RKO (cell line): Measurements from ENCODE around the gene PRDX5.

Source experiments
- DNase-seq: peaks from one replicate; pipeline ENCODE4 v3.0.0-alpha.2; 2016; ENCODE audit warnings: low spot score

Gene PRDX5

GRCh38 chr11:64347193-64347867 lies 29.4 kb downstream of the PRDX5 start:
- no peak for DNase-seq

- DNase-seq: peak; percentile 78
Measured at GRCh38 chr11:64348383-64349024, 30.6 kb downstream of the PRDX5 start.

- DNase-seq: no peak
Measured at GRCh38 chr11:64349025-64349387, 31.1 kb downstream of the PRDX5 start.

GRCh38 chr11:64349404-64349803 lies 31.5 kb downstream of the PRDX5 start:
- no peak for DNase-seq

- DNase-seq: no peak
Measured at GRCh38 chr11:64351136-64351631, 33.3 kb downstream of the PRDX5 start.

GRCh38 chr11:64352099-64352994 lies 34.4 kb downstream of the PRDX5 start:
- no peak for DNase-seq

GRCh38 chr11:64352995-64353714 lies 35.2 kb downstream of the PRDX5 start:
- no peak for DNase-seq

- DNase-seq: no peak
Measured at GRCh38 chr11:64353715-64354506, 36.0 kb downstream of the PRDX5 start.

GRCh38 chr11:64355078-64355940 lies 37.4 kb downstream of the PRDX5 start:
- DNase-seq: peak; percentile 91

GRCh38 chr11:64356498-64357411 lies 38.8 kb downstream of the PRDX5 start:
- DNase-seq: peak; percentile 72

- DNase-seq: no peak
Measured at GRCh38 chr11:64357446-64357845, 39.5 kb downstream of the PRDX5 start.

GRCh38 chr11:64357904-64358535 lies 40.1 kb downstream of the PRDX5 start:
- DNase-seq: peak; percentile 81

GRCh38 chr11:64358536-64358906 lies 40.6 kb downstream of the PRDX5 start:
- DNase-seq: no peak

GRCh38 chr11:64358907-64359711 lies 41.2 kb downstream of the PRDX5 start, which contains the start of gene RPS6KA4:
TSS of gene RPS6KA4 (plus strand) at chr11:64359162. CDS start at chr11:64359236, 74 bp downstream.
- DNase-seq: peak; percentile 65

GRCh38 chr11:64359712-64360445 lies 42.0 kb downstream of the PRDX5 start:
- DNase-seq: no peak

- DNase-seq: no peak
Measured at GRCh38 chr11:64360448-64360921, 42.6 kb downstream of the PRDX5 start.

GRCh38 chr11:64361659-64362058 lies 43.7 kb downstream of the PRDX5 start:
- no peak for DNase-seq
